ENCODE measurements around the gene PPM1H. TPM values are rescaled to one million over a fixed set of nuclear protein-coding genes. Genes with fewer than 3 reads are reported as not detected.
A peak's percentile ranks its signal among the peaks of the same experiment; 100 is the strongest.

Gene PPM1H
- total and polyA plus RNA-seq, 4 donors = 22.0 to 35.8 (median 26.0) TPM

DNA sequence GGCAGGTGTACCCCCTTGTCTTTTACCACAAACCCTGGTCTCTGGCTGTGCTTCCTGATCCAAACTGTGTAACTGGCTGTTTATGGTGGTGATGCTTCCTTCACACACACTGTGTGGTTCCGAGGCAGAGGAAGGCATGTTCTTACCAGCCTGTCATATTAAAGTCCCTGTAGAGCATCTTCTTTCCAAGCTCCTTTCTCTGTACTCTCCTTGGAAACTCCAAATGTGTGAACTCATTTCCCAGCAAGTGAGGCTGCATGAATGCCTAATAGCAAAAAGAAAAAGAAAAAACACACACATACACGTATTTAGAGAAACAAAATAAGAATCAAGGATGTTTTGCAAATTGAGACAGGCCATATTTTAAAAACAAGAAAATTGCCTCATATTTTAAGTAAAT, 214.9 kb downstream of the PPM1H start:
- H3K4me3 ChIP-seq (ENCODE audit: low read depth, low read length) = no peak overlapping the region
- no peaks in the 10 kb centered on the region for H3K9me3 ChIP-seq (ENCODE audit: control insufficient read depth, insufficient read depth, low read length)
- peak in 1 of 6 donors; percentile 69 for DNase-seq (ENCODE audit: low read depth in 4 of 6, low spot score in 6 of 6)
- H3K36me3 ChIP-seq (ENCODE audit: control insufficient read depth, insufficient read depth, low read length) = no peaks in the 10 kb centered on the region
- WGBS (ENCODE audit: insufficient coverage) = no CpG with 5 or more reads among the region's 2 CpGs
- peak overlapping the region; percentile 8 for H3K27ac ChIP-seq (ENCODE audit: low read depth, low read length)
- peaks cover 14% of the 10 kb centered on the region for H3K4me1 ChIP-seq (ENCODE audit: control insufficient read depth, insufficient read depth, low read length)
- no peaks in the 10 kb centered on the region for H3K27me3 ChIP-seq (ENCODE audit: control insufficient read depth, insufficient read depth, low read length)

DNA sequence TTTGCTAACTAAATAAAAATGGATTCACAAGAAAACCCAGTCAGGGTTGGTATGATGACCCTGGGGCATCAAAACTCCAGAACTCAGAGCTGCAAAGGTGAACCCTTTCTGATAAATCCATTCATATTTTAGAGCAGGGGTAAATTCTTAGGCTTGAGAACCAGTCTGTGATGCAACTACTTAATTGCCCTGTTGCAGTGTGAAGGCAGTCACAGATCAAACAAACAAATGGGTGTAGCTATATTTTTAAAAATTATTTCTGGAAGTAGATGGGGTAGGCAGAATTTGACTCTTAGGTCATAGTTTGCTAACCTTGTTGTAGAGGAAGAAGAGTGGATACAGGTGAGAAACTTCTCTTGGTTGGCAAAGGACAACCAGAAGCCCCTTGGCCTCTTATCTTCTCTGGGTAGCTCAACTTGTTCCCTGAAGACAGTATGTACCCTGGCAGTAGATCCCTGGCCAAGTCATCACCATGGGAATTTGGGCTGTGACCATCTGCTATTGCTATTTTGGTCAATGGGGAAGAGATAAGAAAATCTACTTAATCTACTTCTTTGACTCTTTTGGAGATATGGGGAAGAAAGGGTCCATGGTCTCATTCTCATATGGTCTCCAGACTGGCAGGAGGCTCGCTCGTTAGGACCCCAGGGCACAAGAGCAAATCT, 216.1 kb downstream of the PPM1H start:
- no peak for DNase-seq (ENCODE audit: low read depth in 4 of 6, low spot score in 6 of 6)
- Histone ChIP-seq H3K9me3 (ENCODE audit: control insufficient read depth, insufficient read depth, low read length) (no peaks in the 10 kb centered on the region), H3K4me3 (ENCODE audit: low read depth, low read length) (no peak overlapping the region), H3K4me1 (ENCODE audit: control insufficient read depth, insufficient read depth, low read length) (peaks cover 22% of the 10 kb centered on the region), H3K36me3 (ENCODE audit: control insufficient read depth, insufficient read depth, low read length) (no peaks in the 10 kb centered on the region), H3K27ac (ENCODE audit: low read depth, low read length) (no peak overlapping the region), H3K27me3 (ENCODE audit: control insufficient read depth, insufficient read depth, low read length) (no peaks in the 10 kb centered on the region)
- no CpG with 5 or more reads among the region's 2 CpGs for WGBS (ENCODE audit: insufficient coverage)

DNA sequence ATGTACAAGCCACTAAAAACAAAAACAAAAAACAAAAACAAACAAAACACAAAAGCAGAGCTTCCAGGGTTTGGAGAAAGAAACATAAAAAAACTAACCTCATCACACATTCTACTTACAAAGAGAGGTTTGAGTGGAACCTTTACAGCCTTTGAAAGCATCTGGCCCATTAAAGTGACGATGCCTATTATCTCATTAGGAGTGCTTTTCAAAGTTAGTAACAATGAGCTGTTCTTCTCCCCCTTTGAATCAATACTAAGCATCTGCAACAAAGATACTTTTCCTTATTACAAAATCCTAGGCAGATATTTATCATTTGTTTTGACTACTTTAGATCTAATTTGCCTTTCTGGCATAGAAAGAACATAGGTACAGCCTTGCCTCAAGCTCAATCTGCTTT, 217.3 kb downstream of the PPM1H start:
- no peak overlapping the region for H3K4me3 ChIP-seq (ENCODE audit: low read depth, low read length)
- WGBS (ENCODE audit: insufficient coverage) = no CpG with 5 or more reads among the region's 1 CpG
- H3K27ac ChIP-seq (ENCODE audit: low read depth, low read length) = peak overlapping the region; percentile 51
- no peaks in the 10 kb centered on the region for H3K36me3 ChIP-seq (ENCODE audit: control insufficient read depth, insufficient read depth, low read length)
- H3K4me1 ChIP-seq (ENCODE audit: control insufficient read depth, insufficient read depth, low read length) = peaks cover 33% of the 10 kb centered on the region
- H3K27me3 ChIP-seq (ENCODE audit: control insufficient read depth, insufficient read depth, low read length) = no peaks in the 10 kb centered on the region
- DNase-seq (ENCODE audit: low read depth in 4 of 6, low spot score in 6 of 6) = peak in 1 of 6 donors; percentile 73
- H3K9me3 ChIP-seq (ENCODE audit: control insufficient read depth, insufficient read depth, low read length) = no peaks in the 10 kb centered on the region

- H3K9me3 ChIP-seq (ENCODE audit: control insufficient read depth, insufficient read depth, low read length) = no peaks in the 10 kb centered on the region
- peak overlapping the region; percentile 51 for H3K27ac ChIP-seq (ENCODE audit: low read depth, low read length)
- DNase-seq (ENCODE audit: low read depth in 4 of 6, low spot score in 6 of 6) = peak in 2 of 6 donors; percentile 58 to 71
- no peaks in the 10 kb centered on the region for H3K27me3 ChIP-seq (ENCODE audit: control insufficient read depth, insufficient read depth, low read length)
- no peak overlapping the region for H3K4me3 ChIP-seq (ENCODE audit: low read depth, low read length)
- 50% methylated on average over 2 of the region's 5 CpGs for WGBS (ENCODE audit: insufficient coverage)
- peaks cover 38% of the 10 kb centered on the region for H3K4me1 ChIP-seq (ENCODE audit: control insufficient read depth, insufficient read depth, low read length)
- H3K36me3 ChIP-seq (ENCODE audit: control insufficient read depth, insufficient read depth, low read length) = no peaks in the 10 kb centered on the region
Measured at GRCh38 chr12:62716866-62717525, 218.0 kb downstream of the PPM1H start.

DNA sequence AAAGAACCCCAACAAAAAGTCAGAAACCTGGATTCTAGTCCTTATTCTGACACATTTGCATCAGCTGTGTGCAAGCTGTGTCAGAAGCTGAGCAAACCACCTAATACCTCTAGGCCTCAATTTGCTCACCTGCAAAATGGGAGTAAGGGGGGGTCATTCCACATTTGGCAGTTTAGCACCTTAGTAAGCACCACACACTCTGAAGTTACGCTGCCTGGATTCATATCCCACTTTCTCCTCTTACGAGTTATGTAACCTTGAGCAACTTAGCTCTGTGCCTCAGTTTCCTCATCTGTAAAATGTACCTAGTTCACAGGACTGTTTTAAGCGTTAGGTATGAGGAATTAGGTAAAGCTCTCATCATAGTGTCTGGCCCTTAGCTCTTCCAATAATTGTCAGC, 218.9 kb downstream of the PPM1H start:
- Histone ChIP-seq H3K27me3 (ENCODE audit: control insufficient read depth, insufficient read depth, low read length) (no peaks in the 10 kb centered on the region), H3K4me3 (ENCODE audit: low read depth, low read length) (no peak overlapping the region), H3K36me3 (ENCODE audit: control insufficient read depth, insufficient read depth, low read length) (no peaks in the 10 kb centered on the region), H3K27ac (ENCODE audit: low read depth, low read length) (peak overlapping the region; percentile 82), H3K9me3 (ENCODE audit: control insufficient read depth, insufficient read depth, low read length) (no peaks in the 10 kb centered on the region), H3K4me1 (ENCODE audit: control insufficient read depth, insufficient read depth, low read length) (peaks cover 43% of the 10 kb centered on the region)
- 100% methylated on average over 1 of the region's 3 CpGs for WGBS (ENCODE audit: insufficient coverage)
- no peak for DNase-seq (ENCODE audit: low read depth in 4 of 6, low spot score in 6 of 6)

DNA sequence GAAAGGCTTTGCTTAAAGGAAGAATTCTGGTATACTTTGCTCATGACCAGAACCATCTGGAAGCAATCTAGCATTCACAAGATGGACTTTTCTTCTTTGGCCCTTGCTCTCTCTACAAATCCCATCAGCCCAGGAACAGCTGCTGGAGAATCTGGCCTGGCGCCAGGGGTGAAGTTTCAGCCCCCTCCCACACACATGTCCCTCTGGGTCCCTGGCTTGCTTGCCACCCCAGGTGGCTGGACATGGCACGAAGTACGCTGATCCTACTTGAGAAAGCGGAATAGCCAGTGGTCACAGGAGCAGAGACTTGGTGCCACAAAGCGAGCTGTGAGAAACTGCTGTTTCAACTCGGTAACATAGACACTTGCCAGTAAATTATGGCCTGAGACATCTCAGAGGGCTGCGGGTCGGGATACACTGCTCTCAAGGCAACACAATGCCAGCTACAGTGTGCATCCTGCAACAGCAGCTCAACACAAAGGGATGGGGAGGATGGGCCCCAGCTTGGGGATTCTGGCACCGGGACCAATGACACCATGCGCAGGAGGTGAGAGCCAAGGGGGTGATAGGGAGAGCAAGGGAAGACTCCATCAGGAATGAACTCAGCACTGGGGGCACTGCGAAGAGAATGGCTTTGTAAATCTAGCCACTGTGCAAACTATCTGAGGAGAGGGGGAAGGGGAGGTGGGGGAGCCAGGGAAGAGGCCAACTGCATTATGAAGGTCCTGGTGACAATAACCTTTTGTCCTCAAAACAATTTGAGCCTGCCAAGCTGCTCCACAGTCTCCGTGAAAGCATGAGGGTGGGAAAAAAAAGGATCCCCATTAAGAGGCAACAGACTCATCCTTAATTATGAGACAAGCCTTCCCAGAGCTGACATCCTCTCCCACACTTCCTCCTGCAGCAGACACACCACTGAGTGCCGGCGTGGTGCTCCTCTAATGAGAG, 219.9 kb downstream of the PPM1H start:
- H3K4me3 ChIP-seq (ENCODE audit: low read depth, low read length) = no peak overlapping the region
- peaks cover 43% of the 10 kb centered on the region for H3K4me1 ChIP-seq (ENCODE audit: control insufficient read depth, insufficient read depth, low read length)
- peak overlapping the region; percentile 82 for H3K27ac ChIP-seq (ENCODE audit: low read depth, low read length)
- H3K27me3 ChIP-seq (ENCODE audit: control insufficient read depth, insufficient read depth, low read length) = no peaks in the 10 kb centered on the region
- peak in 3 of 6 donors; percentile 61 to 86 (median 73) for DNase-seq (ENCODE audit: low read depth in 4 of 6, low spot score in 6 of 6)
- no peaks in the 10 kb centered on the region for H3K36me3 ChIP-seq (ENCODE audit: control insufficient read depth, insufficient read depth, low read length)
- WGBS (ENCODE audit: insufficient coverage) = 29% methylated on average over 9 of the region's 14 CpGs
- H3K9me3 ChIP-seq (ENCODE audit: control insufficient read depth, insufficient read depth, low read length) = no peaks in the 10 kb centered on the region

DNA sequence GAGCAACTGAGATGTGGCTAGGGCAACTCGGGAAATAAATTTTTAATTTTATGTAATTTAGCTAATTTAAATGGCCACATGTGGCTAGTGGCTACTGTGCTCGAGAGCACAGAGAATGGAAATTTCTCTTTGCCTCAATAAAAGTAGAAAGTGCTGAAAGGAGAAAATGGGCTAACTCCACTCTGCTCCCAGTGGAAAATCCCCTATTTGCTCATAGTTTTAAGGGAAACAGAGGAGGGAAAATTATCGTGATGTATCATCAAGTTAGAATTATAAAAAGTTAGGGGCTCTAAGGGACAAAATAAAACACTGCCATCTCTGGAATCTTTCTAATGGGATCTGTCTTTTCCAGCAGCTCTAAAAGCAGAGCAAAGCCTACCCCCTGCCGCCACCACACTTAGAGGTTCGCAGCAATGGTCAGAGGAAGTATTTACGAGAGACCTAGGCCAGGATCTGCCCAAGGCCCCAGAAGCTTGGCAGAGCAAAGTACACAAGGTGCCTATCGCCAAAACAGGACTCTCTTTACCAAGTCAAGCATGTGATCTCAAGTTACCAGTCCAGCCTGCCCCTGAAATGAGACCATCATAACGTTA, 220.7 kb downstream of the PPM1H start:
- no peaks in the 10 kb centered on the region for H3K9me3 ChIP-seq (ENCODE audit: control insufficient read depth, insufficient read depth, low read length)
- peaks cover 43% of the 10 kb centered on the region for H3K4me1 ChIP-seq (ENCODE audit: control insufficient read depth, insufficient read depth, low read length)

DNA sequence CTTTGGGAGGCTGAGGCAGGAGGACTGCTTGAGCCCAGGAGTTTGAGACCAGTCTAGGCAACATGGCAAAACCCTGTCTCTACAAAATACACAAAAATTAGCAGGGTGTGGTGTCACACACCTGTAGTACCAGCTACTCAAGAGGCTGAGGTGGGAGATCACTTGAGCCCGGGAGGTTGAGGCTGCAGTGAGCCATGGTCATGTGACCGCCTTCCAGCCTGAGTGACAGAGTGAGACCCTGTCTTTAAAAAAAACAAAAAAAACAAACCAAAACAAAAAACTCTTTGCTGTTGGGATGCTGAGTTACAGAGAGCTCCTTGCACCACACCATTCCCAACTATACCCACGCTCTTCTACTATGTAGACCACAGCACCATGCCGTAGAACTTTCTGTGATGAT, 221.2 kb downstream of the PPM1H start:
- WGBS (ENCODE audit: insufficient coverage) = 100% methylated on average over 1 of the region's 4 CpGs
- no peaks in the 10 kb centered on the region for H3K27me3 ChIP-seq (ENCODE audit: control insufficient read depth, insufficient read depth, low read length)
- H3K36me3 ChIP-seq (ENCODE audit: control insufficient read depth, insufficient read depth, low read length) = no peaks in the 10 kb centered on the region
- H3K9me3 ChIP-seq (ENCODE audit: control insufficient read depth, insufficient read depth, low read length) = no peaks in the 10 kb centered on the region
- H3K27ac ChIP-seq (ENCODE audit: low read depth, low read length) = peak overlapping the region; percentile 44
- no peak for DNase-seq (ENCODE audit: low read depth in 4 of 6, low spot score in 6 of 6)
- H3K4me1 ChIP-seq (ENCODE audit: control insufficient read depth, insufficient read depth, low read length) = peaks cover 43% of the 10 kb centered on the region
- H3K4me3 ChIP-seq (ENCODE audit: low read depth, low read length) = no peak overlapping the region

More for the DNA sequence above, 220.7 kb downstream of the PPM1H start:
- peak overlapping the region; percentile 82 for H3K27ac ChIP-seq (ENCODE audit: low read depth, low read length)
- H3K4me3 ChIP-seq (ENCODE audit: low read depth, low read length) = no peak overlapping the region
- H3K27me3 ChIP-seq (ENCODE audit: control insufficient read depth, insufficient read depth, low read length) = no peaks in the 10 kb centered on the region
- no peak for DNase-seq (ENCODE audit: low read depth in 4 of 6, low spot score in 6 of 6)
- H3K36me3 ChIP-seq (ENCODE audit: control insufficient read depth, insufficient read depth, low read length) = no peaks in the 10 kb centered on the region
- 37% methylated on average over 4 of the region's 8 CpGs for WGBS (ENCODE audit: insufficient coverage)
